HL-60/S4 treated with retinoic acid at 250 ng/mL for 4 days and 3 days (cell line): ENCODE results near the gene WNT9A.

Source experiments
- in situ Hi-C: fragments of 300-500 bp; cut with MboI; formaldehyde crosslinking; loops from 2 replicates; pipeline ENCODE4 v1.7.0; 2022; ENCODE audit warnings: low sequenced_read_pairs

The WNT9A gene

GRCh38 chr1:227925582-227926198 lies 22.0 kb downstream of the WNT9A start:
- in situ Hi-C loops: no loop called here

- in situ Hi-C loops: no loop called here
These were observed 22.7 kb downstream of the WNT9A start for GRCh38 chr1:227924833-227925574.

GRCh38 chr1:227924168-227924832 lies 23.4 kb downstream of the WNT9A start:
- in situ Hi-C loops: no loop called here

- in situ Hi-C loops: no loop called here
These were observed 24.2 kb downstream of the WNT9A start for GRCh38 chr1:227923353-227924167.

GRCh38 chr1:227922501-227923352 lies 25.0 kb downstream of the WNT9A start:
- in situ Hi-C loops: no loop called here

GRCh38 chr1:227921461-227922185 lies 26.1 kb downstream of the WNT9A start:
- in situ Hi-C loops: no loop called here

GRCh38 chr1:227920896-227921295 lies 26.8 kb downstream of the WNT9A start:
- in situ Hi-C loops: no loop called here

GRCh38 chr1:227920426-227920825 lies 27.3 kb downstream of the WNT9A start:
- in situ Hi-C loops: no loop called here

GRCh38 chr1:227919906-227920305 lies 27.8 kb downstream of the WNT9A start:
- in situ Hi-C loops: no loop called here

GRCh38 chr1:227918736-227919135 lies 29.0 kb downstream of the WNT9A start:
- in situ Hi-C loops: no loop called here

GRCh38 chr1:227918083-227918700 lies 29.5 kb downstream of the WNT9A start:
- in situ Hi-C loops: no loop called here

- in situ Hi-C loops: no loop called here
These were observed 30.4 kb downstream of the WNT9A start for GRCh38 chr1:227917081-227917950.

GRCh38 chr1:227916655-227917054 lies 31.1 kb downstream of the WNT9A start:
- in situ Hi-C loops: no loop called here

- in situ Hi-C loops: no loop called here
These were observed 31.9 kb downstream of the WNT9A start for GRCh38 chr1:227915564-227916553.

GRCh38 chr1:227914801-227915563 lies 32.8 kb downstream of the WNT9A start:
- in situ Hi-C loops: no loop called here
